ENCODE results near the gene TRABD2B.

The TRABD2B gene

GRCh38 chr1:47997289-47998200, at the start of gene TRABD2B (continued):
- peak; percentile 73 for TF ChIP-seq ZBTB48 (tag by site-specific recombination; IDR thresholded peaks at IDR 0.05)
- peak; percentile 83 for TF ChIP-seq ZEB2 (tag by site-specific recombination; IDR thresholded peaks at IDR 0.05)
- TF ChIP-seq ZNF843 (tag by site-specific recombination; IDR thresholded peaks at IDR 0.05) = peak; percentile 54; the same call in 1 of the 2 replicates
- TF ChIP-seq ZNF239 (tag by site-specific recombination; IDR thresholded peaks at IDR 0.05) = no peak
- TF ChIP-seq SP2 (tag by site-specific recombination; IDR thresholded peaks at IDR 0.05) = peak; percentile 42
- TF ChIP-seq ZNF561 (tag by site-specific recombination; IDR thresholded peaks at IDR 0.05; ENCODE audit: borderline replicate concordance) = peak; percentile 79
- peak; percentile 22; the same call in 1 of the 2 replicates for TF ChIP-seq ZNF335 (tag by site-specific recombination; conservative IDR thresholded peaks at IDR 0.05)
- TF ChIP-seq ZNF596 (tag by site-specific recombination; IDR thresholded peaks at IDR 0.05) = peak; percentile 88
- peak; percentile 66 for TF ChIP-seq WT1 (tag by site-specific recombination; IDR thresholded peaks at IDR 0.05)
- TF ChIP-seq PATZ1 (tag by site-specific recombination; IDR thresholded peaks at IDR 0.05) = peak; percentile 74
- TF ChIP-seq ZNF629 (tag by site-specific recombination; IDR thresholded peaks at IDR 0.05) = 0 out of 2 replicates have a peak, but pooled peaks have one; percentile 34
- TF ChIP-seq ZNF626 (tag by site-specific recombination; IDR thresholded peaks at IDR 0.05) = no peak
- peak; percentile 43; the same call in 1 of the 2 replicates for TF ChIP-seq ZNF391 (tag by site-specific recombination; IDR thresholded peaks at IDR 0.05; ENCODE audit: borderline replicate concordance, low read depth)
- peak; percentile 34; the same call in 1 of the 2 replicates for TF ChIP-seq ZBTB7A (tag by site-specific recombination; IDR thresholded peaks at IDR 0.05; ENCODE audit: low read depth)
- TF ChIP-seq ZNF24 (tag by site-specific recombination; IDR thresholded peaks at IDR 0.05) = peak; percentile 46; the same call in 1 of the 2 replicates
- TF ChIP-seq KLF8 (tag by site-specific recombination; IDR thresholded peaks at IDR 0.05) = peak; percentile 91
- TF ChIP-seq ZNF785 (tag by site-specific recombination; IDR thresholded peaks at IDR 0.05) = peak; percentile 63; the same call in 1 of the 2 replicates
- TF ChIP-seq MEIS1 (CRISPR knock-in tag; IDR thresholded peaks at IDR 0.05; ENCODE audit: borderline replicate concordance) = 0 out of 2 replicates have a peak, but pooled peaks have one; percentile 41
- TF ChIP-seq KLF10 (tag by site-specific recombination; IDR thresholded peaks at IDR 0.05) = peak; percentile 27; the same call in 1 of the 2 replicates
- TF ChIP-seq INSM2 (tag by site-specific recombination; IDR thresholded peaks at IDR 0.05) = no peak
- TF ChIP-seq ZBTB1 (tag by site-specific recombination; IDR thresholded peaks at IDR 0.05) = 0 out of 2 replicates have a peak, but pooled peaks have one; percentile 7
- TF ChIP-seq ZNF324 (tag by site-specific recombination; IDR thresholded peaks at IDR 0.05) = 0 out of 2 replicates have a peak, but pooled peaks have one; percentile 31
- peak; percentile 73; the same call in 1 of the 2 replicates for TF ChIP-seq ZNF449 (tag by site-specific recombination; IDR thresholded peaks at IDR 0.05)
- peak; percentile 55; the same call in 1 of the 2 replicates for TF ChIP-seq ZNF2 (tag by site-specific recombination; IDR thresholded peaks at IDR 0.05)
- TF ChIP-seq EGR2 (tag by site-specific recombination; IDR thresholded peaks at IDR 0.05; ENCODE audit: low read depth) = peak; percentile 60
- peak; percentile 97 for TF ChIP-seq ZNF341 (tag by site-specific recombination; IDR thresholded peaks at IDR 0.05; ENCODE audit: low read depth)
- peak; percentile 65 for TF ChIP-seq PRDM10 (tag by site-specific recombination; IDR thresholded peaks at IDR 0.05)
